BLaER1 treated with 17β-estradiol and CSF1 and Interleukin-3, amounts not matched to agents 10 nM and 100 nM (cell line): ENCODE results near the gene DPP10.

Source experiments
- H3K27ac ChIP-seq, 11 experiments: shearing (Covaris generic); formaldehyde crosslinking; 2 replicates each; pipeline ENCODE4 v1.8.1; 2022
- H3K27me3 ChIP-seq, 11 experiments: shearing (Covaris generic); formaldehyde crosslinking; 2 replicates each; pipeline ENCODE4 v1.8.1; 2022
- H3K36me3 ChIP-seq, 11 experiments: shearing (Covaris generic); formaldehyde crosslinking; 2 replicates each; pipeline ENCODE4 v1.8.1; 2022
- H3K4me1 ChIP-seq, 10 experiments: shearing (Covaris generic); formaldehyde crosslinking; 2 replicates each; pipeline ENCODE4 v1.8.1; 2022
- H3K4me2 ChIP-seq, 11 experiments: shearing (Covaris generic); formaldehyde crosslinking; 2 replicates each; pipeline ENCODE4 v1.8.1; 2022
- H3K4me3 ChIP-seq, 10 experiments: shearing (Covaris generic); formaldehyde crosslinking; 2 replicates each; pipeline ENCODE4 v1.8.1; 2022
- H3K9ac ChIP-seq, 11 experiments: shearing (Covaris generic); formaldehyde crosslinking; 2 replicates each; pipeline ENCODE4 v1.8.1; 2022
- H3K9me3 ChIP-seq, 11 experiments: shearing (Covaris generic); formaldehyde crosslinking; replicated peaks in 1 of 11; 2 replicates each; pipeline ENCODE4 v1.8.1; 2022
- H4K20me1 ChIP-seq, 11 experiments: shearing (Covaris generic); formaldehyde crosslinking; 2 replicates each; pipeline ENCODE4 v1.8.1; 2022
- Cebpa-rat ChIP-seq, 11 experiments: shearing (Covaris generic); IDR thresholded peaks; 2 replicates each; pipeline ENCODE4 v1.8.1; 2022

DPP10 gene

GRCh38 chr2:115169814-115170213, 727.4 kb downstream of the DPP10 start:
- Histone ChIP-seq H3K4me2 (no peak overlapping the region), H3K9me3 (no peaks in the 10 kb centered on the region), H3K4me3 (no peak overlapping the region), H3K27ac (no peak overlapping the region), H4K20me1 (no peaks in the 10 kb centered on the region), H3K4me1 (no peaks in the 10 kb centered on the region), H3K27me3 (no peaks in the 10 kb centered on the region), H3K9ac (no peak overlapping the region), H3K36me3 (no peaks in the 10 kb centered on the region)
- peak in 2 of 11 experiments; percentile 22 to 71; a peak in 3 of 22 replicates for TF ChIP-seq Cebpa-rat (IDR thresholded peaks at IDR 0.05)

- no peak overlapping the region for H3K4me2 ChIP-seq
- no peaks in the 10 kb centered on the region for H4K20me1 ChIP-seq
- TF ChIP-seq Cebpa-rat (IDR thresholded peaks at IDR 0.05) = no peak
- no peaks in the 10 kb centered on the region for H3K9me3 ChIP-seq
- no peaks in the 10 kb centered on the region for H3K36me3 ChIP-seq
- no peak overlapping the region for H3K4me3 ChIP-seq
- no peak overlapping the region for H3K27ac ChIP-seq
- no peak overlapping the region for H3K9ac ChIP-seq
- H3K4me1 ChIP-seq = no peaks in the 10 kb centered on the region
- no peaks in the 10 kb centered on the region for H3K27me3 ChIP-seq
These were observed 729.3 kb downstream of the DPP10 start for GRCh38 chr2:115171751-115172150.

GRCh38 chr2:115174651-115175050, 732.2 kb downstream of the DPP10 start:
- no peak overlapping the region for H3K4me3 ChIP-seq
- no peaks in the 10 kb centered on the region for H4K20me1 ChIP-seq
- TF ChIP-seq Cebpa-rat (IDR thresholded peaks at IDR 0.05) = no peak
- no peak overlapping the region for H3K4me2 ChIP-seq
- H3K27me3 ChIP-seq = no peaks in the 10 kb centered on the region
- no peaks in the 10 kb centered on the region for H3K36me3 ChIP-seq
- H3K4me1 ChIP-seq = no peaks in the 10 kb centered on the region
- no peak overlapping the region for H3K27ac ChIP-seq
- H3K9ac ChIP-seq = no peak overlapping the region
- no peaks in the 10 kb centered on the region for H3K9me3 ChIP-seq

GRCh38 chr2:115183144-115183543, 740.7 kb downstream of the DPP10 start:
- Histone ChIP-seq H3K27me3 (no peaks in the 10 kb centered on the region), H3K4me2 (no peak overlapping the region), H3K36me3 (no peaks in the 10 kb centered on the region), H3K4me1 (no peaks in the 10 kb centered on the region), H3K9ac (no peak overlapping the region), H3K9me3 (no peaks in the 10 kb centered on the region), H4K20me1 (no peaks in the 10 kb centered on the region), H3K4me3 (no peak overlapping the region), H3K27ac (no peak overlapping the region)
- TF ChIP-seq Cebpa-rat (IDR thresholded peaks at IDR 0.05) = no peak

GRCh38 chr2:115190459-115190858, 748.0 kb downstream of the DPP10 start:
- Histone ChIP-seq H3K4me1 (no peaks in the 10 kb centered on the region), H3K4me3 (no peak overlapping the region), H3K27me3 (no peaks in the 10 kb centered on the region), H3K4me2 (no peak overlapping the region), H3K36me3 (no peaks in the 10 kb centered on the region), H3K9me3 (peaks cover 0 to 19% (median 0%) of the 10 kb centered on the region in 11 experiments; a peak in 2 of 22 replicates), H3K9ac (no peak overlapping the region), H4K20me1 (no peaks in the 10 kb centered on the region), H3K27ac (no peak overlapping the region)
- no peak for TF ChIP-seq Cebpa-rat (IDR thresholded peaks at IDR 0.05)

- no peak overlapping the region for H3K4me2 ChIP-seq
- H3K9ac ChIP-seq = no peak overlapping the region
- no peaks in the 10 kb centered on the region for H3K27me3 ChIP-seq
- H3K4me3 ChIP-seq = no peak overlapping the region
- peaks cover 0 to 9% (median 0%) of the 10 kb centered on the region in 11 experiments; a peak in 1 of 22 replicates for H3K9me3 ChIP-seq
- no peaks in the 10 kb centered on the region for H4K20me1 ChIP-seq
- no peaks in the 10 kb centered on the region for H3K36me3 ChIP-seq
- H3K27ac ChIP-seq = no peak overlapping the region
- H3K4me1 ChIP-seq = no peaks in the 10 kb centered on the region
- TF ChIP-seq Cebpa-rat (IDR thresholded peaks at IDR 0.05) = no peak
These were observed 752.2 kb downstream of the DPP10 start for GRCh38 chr2:115194623-115195022.

- no peaks in the 10 kb centered on the region for H3K36me3 ChIP-seq
- H4K20me1 ChIP-seq = no peaks in the 10 kb centered on the region
- no peak overlapping the region for H3K4me3 ChIP-seq
- H3K27ac ChIP-seq = no peak overlapping the region
- no peak overlapping the region for H3K4me2 ChIP-seq
- no peak overlapping the region for H3K9ac ChIP-seq
- H3K9me3 ChIP-seq = no peaks in the 10 kb centered on the region
- H3K4me1 ChIP-seq = no peaks in the 10 kb centered on the region
- no peaks in the 10 kb centered on the region for H3K27me3 ChIP-seq
- no peak for TF ChIP-seq Cebpa-rat (IDR thresholded peaks at IDR 0.05)
These were observed 754.1 kb downstream of the DPP10 start for GRCh38 chr2:115196587-115196986.

GRCh38 chr2:115199966-115200365, 757.5 kb downstream of the DPP10 start:
- Histone ChIP-seq H3K4me3 (no peak overlapping the region), H3K36me3 (no peaks in the 10 kb centered on the region), H4K20me1 (no peaks in the 10 kb centered on the region), H3K4me1 (no peaks in the 10 kb centered on the region), H3K9me3 (no peaks in the 10 kb centered on the region), H3K27me3 (no peaks in the 10 kb centered on the region), H3K27ac (no peak overlapping the region), H3K9ac (no peak overlapping the region), H3K4me2 (no peak overlapping the region)
- TF ChIP-seq Cebpa-rat (IDR thresholded peaks at IDR 0.05) = no peak

- no peaks in the 10 kb centered on the region for H3K4me1 ChIP-seq
- H3K9ac ChIP-seq = no peak overlapping the region
- no peak overlapping the region for H3K4me3 ChIP-seq
- H3K4me2 ChIP-seq = no peak overlapping the region
- no peaks in the 10 kb centered on the region for H3K9me3 ChIP-seq
- no peaks in the 10 kb centered on the region for H3K27me3 ChIP-seq
- no peak for TF ChIP-seq Cebpa-rat (IDR thresholded peaks at IDR 0.05)
- no peaks in the 10 kb centered on the region for H3K36me3 ChIP-seq
- no peak overlapping the region for H3K27ac ChIP-seq
- H4K20me1 ChIP-seq = no peaks in the 10 kb centered on the region
These were observed 758.9 kb downstream of the DPP10 start for GRCh38 chr2:115201386-115201785.

- no peak overlapping the region for H3K9ac ChIP-seq
- no peaks in the 10 kb centered on the region for H3K27me3 ChIP-seq
- no peak overlapping the region for H3K27ac ChIP-seq
- no peak for TF ChIP-seq Cebpa-rat (IDR thresholded peaks at IDR 0.05)
- no peak overlapping the region for H3K4me2 ChIP-seq
- H4K20me1 ChIP-seq = no peaks in the 10 kb centered on the region
- no peak overlapping the region for H3K4me3 ChIP-seq
- no peaks in the 10 kb centered on the region for H3K36me3 ChIP-seq
- H3K4me1 ChIP-seq = no peaks in the 10 kb centered on the region
- no peaks in the 10 kb centered on the region for H3K9me3 ChIP-seq
These were observed 766.2 kb downstream of the DPP10 start for GRCh38 chr2:115208493-115209164.
